HG03045 (cell line): ENCODE results near the gene MRPS33.

Experiments used
- ATAC-seq: cut with Tn5 transposase; IDR thresholded peaks from one replicate; pipeline ENCODE4 v1.9.1; 2021; ENCODE audit warnings: mild to moderate bottlenecking, moderate library complexity; ENCODE audit not compliant: unreplicated experiment

MRPS33 gene

GRCh38 chr7:141012696-141013344 lies 1.9 kb downstream of the MRPS33 start:
- ATAC-seq = no peak

GRCh38 chr7:141012044-141012685 lies 2.6 kb downstream of the MRPS33 start:
- ATAC-seq = no peak

GRCh38 chr7:141011443-141011842 lies 3.3 kb downstream of the MRPS33 start:
- ATAC-seq = no peak

- ATAC-seq = no peak
Observed at GRCh38 chr7:141003172-141004065, 11.3 kb downstream of the MRPS33 start.

GRCh38 chr7:141001546-141001945 lies 13.2 kb downstream of the MRPS33 start:
- no peak for ATAC-seq

- ATAC-seq = no peak
Observed at GRCh38 chr7:141001122-141001521, 13.6 kb downstream of the MRPS33 start.

GRCh38 chr7:140998715-140999114 lies 16.0 kb downstream of the MRPS33 start:
- no peak for ATAC-seq

GRCh38 chr7:140992422-140992821 lies 22.3 kb downstream of the MRPS33 start:
- no peak for ATAC-seq

GRCh38 chr7:140990193-140990962 lies 24.4 kb downstream of the MRPS33 start:
- no peak for ATAC-seq

GRCh38 chr7:140989068-140989467 lies 25.7 kb downstream of the MRPS33 start:
- ATAC-seq = no peak

GRCh38 chr7:140983802-140984201 lies 30.9 kb downstream of the MRPS33 start:
- no peak for ATAC-seq

- no peak for ATAC-seq
Observed at GRCh38 chr7:140982508-140982907, 32.2 kb downstream of the MRPS33 start.

- ATAC-seq = no peak
Observed at GRCh38 chr7:140981951-140982350, 32.8 kb downstream of the MRPS33 start.

GRCh38 chr7:140977741-140978140 lies 37.0 kb downstream of the MRPS33 start:
- no peak for ATAC-seq

- ATAC-seq = no peak
Observed at GRCh38 chr7:140972876-140973829, 41.6 kb downstream of the MRPS33 start.

GRCh38 chr7:140972344-140972743 lies 42.4 kb downstream of the MRPS33 start:
- no peak for ATAC-seq

- no peak for ATAC-seq
Observed at GRCh38 chr7:140967438-140967837, 47.3 kb downstream of the MRPS33 start.

GRCh38 chr7:140966561-140967233 lies 48.1 kb downstream of the MRPS33 start:
- no peak for ATAC-seq

GRCh38 chr7:140961117-140961516 lies 53.6 kb downstream of the MRPS33 start:
- ATAC-seq = no peak
